Epithelial cell of alveolus of lung (primary cell): Measurements from ENCODE around the gene BRD3. TPM values are rescaled to one million over a fixed set of nuclear protein-coding genes. Genes with fewer than 3 reads are reported as not detected.

ENCODE experiments used
- total RNA-seq: library from RNA; depleted of rRNA; stranded (reverse); fragments of >200 nt; gene quantifications from 2 replicates; pipeline ENCODE4 v1.2.1, GENCODE V29; 2015

The BRD3 gene
- total RNA-seq, result 12.4 and 20.8 TPM in 2 replicates

GRCh38 chr9:134067904-134068743 is at the start of gene BRD3:
BRD3 (minus strand) TSS chr9:134068026; CDS start chr9:134053477, 14,549 bp downstream.

DNA sequence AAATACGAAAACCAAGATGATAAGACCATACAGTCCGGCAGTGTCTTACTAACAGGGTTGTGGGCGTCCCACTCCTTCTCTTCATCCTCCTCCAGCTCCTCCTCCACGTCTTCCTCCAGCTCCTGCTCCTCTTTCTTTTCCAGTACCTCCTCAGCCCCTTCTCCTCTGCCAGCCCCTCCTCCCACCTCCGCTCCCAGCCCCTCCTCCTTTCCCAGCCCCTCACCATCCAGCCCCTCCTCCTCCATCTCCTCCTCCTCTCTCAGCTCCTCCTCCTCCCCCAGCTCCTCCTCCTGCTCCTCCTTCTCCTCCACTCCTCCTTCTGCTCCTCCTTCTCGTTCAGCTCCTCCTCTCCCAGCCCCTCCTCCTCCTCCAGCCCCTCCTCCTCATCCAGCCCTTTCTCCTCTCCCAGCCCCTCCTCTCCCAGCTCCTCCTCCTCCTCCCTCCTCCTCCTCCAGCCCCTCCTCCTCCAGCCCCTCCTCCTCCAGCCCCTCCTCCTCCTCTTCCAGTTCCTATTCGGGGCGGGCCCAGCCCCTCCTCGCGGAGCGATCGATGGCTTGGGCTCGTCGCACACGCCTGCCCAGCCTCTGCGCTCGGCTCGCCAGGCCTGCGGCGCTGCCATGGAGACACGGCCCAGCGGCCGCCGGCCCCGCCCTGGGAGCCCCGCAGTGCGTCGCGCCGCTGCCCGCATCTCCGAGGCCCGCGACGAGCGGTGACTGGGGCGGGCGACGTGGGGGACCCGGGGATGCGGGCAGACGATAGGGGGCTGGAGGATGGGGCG is 42.8 kb downstream of the BRD3 start, which contains the start of gene BRD3OS:
Gene BRD3OS, plus strand, starts transcription at position 654 of the 778 bp plus-strand sequence. CDS start 1,267 bp downstream, outside the sequence.

DNA sequence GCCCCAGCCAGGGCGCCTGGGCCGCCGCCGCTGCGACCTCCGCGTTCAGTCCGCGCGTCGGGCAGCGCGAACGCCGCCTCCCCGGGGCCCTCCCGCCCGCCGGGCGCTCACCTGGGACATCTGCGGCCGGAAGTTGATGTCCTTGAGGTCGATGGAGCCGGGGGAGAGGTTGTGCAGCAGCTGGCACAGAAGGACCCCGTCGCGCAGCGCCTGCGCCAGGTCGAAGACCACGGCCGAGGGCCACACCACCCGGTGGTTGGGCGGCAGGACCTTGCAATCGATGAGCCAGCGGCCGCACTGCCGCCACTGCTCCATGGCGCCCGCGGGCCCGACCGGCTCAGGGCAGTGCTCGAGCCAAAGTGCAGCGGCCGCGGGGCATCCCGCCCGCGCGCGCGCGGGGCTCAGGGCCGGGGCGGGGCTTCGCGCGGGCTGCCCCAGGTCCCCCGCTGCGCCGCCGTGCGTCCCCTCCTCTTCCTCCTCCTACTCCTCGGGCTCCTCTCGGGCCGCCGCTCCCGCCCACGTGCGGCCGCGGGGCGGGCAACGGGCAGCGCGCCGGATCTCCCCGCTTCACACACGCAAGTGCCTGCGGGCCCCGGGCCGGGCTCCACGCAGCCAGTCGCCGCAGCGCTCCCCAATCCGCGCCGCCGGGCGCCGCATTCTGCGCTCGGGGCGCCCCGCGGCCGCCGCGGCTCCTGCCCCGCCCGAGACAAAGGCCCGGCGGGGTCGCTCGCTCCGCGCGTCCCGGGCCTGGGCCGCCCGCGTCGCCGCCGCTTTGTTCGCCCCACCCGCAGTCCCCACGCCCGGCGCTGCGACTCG is 75.7 kb downstream of the BRD3 start, which contains the start of gene VAV2:
Gene VAV2, minus strand, starts transcription at position 361 of the 816 bp plus-strand sequence. Its CDS starts 46 bp downstream, at position 315.

Other genes with a start within 250 kb of the BRD3 start
- gene VAV2, start 75.7 kb downstream of the BRD3 start, total RNA-seq, result 10.9 and 15.8 TPM in 2 replicates
- gene BRD3OS, start 42.5 kb downstream of the BRD3 start, total RNA-seq, result 15.5 and 43.9 TPM in 2 replicates
- 18.9 and 23.6 TPM in 2 replicates for gene WDR5, start 68.1 kb upstream of the BRD3 start, total RNA-seq
- gene RNU6ATAC, start 96.5 kb upstream of the BRD3 start, total RNA-seq, result not detected in 2 replicates